ENCODE measurements around the gene PDE10A. TPM values are rescaled to one million over a fixed set of nuclear protein-coding genes. Genes with fewer than 3 reads are reported as not detected.

The PDE10A gene
- total and polyA plus RNA-seq, 2 of the 4 experiments (the other 2 are of a cell fraction) = 3.4 to 12.4 TPM

- Histone ChIP-seq H4K20me1 (ENCODE audit: insufficient read depth, low read length) (peaks cover 26% of the 10 kb centered on the region), H2BK20ac (ENCODE audit: low read depth, low read length) (no peak overlapping the region), H3K23ac (ENCODE audit: low read depth, low read length) (no peak overlapping the region), H2AK5ac (ENCODE audit: low read depth, low read length) (no peak overlapping the region), H3K9ac (ENCODE audit: low read depth, low read length) (no peak overlapping the region), H3K4me2 (ENCODE audit: low read depth, low read length) (no peak overlapping the region), H2AK9ac (replicated peaks; ENCODE audit: low read depth, low read length, poor library complexity) (no peak overlapping the region), H4K5ac (ENCODE audit: low read depth, low read length) (no peak overlapping the region), H3K9me1 (ENCODE audit: insufficient read depth, low read length) (peaks cover 11% of the 10 kb centered on the region; the same call in 1 of the 2 replicates), H3K56ac (ENCODE audit: extremely low read depth, insufficient read depth, low read length) (no peak overlapping the region), H4K91ac (ENCODE audit: insufficient read depth, low read depth, low read length) (no peak overlapping the region), H3K4me3 (ENCODE audit: insufficient read depth, low read depth, low read length) (no peak overlapping the region), H3K27me3 (ENCODE audit: control insufficient read depth, insufficient read depth, low read length) (no peaks in the 10 kb centered on the region), H3K18ac (ENCODE audit: low read depth, low read length) (no peak overlapping the region), H2BK5ac (ENCODE audit: low read depth, low read length, poor library complexity, severe bottlenecking) (no peak overlapping the region), H3K4ac (ENCODE audit: low read depth, low read length) (no peak overlapping the region), H3K27ac (ENCODE audit: insufficient read depth, low read length) (no peak overlapping the region), H2AFZ (replicated peaks; ENCODE audit: low read length, poor library complexity) (no peak overlapping the region), H3K9me3 (ENCODE audit: control insufficient read depth, insufficient read depth, low read length) (no peaks in the 10 kb centered on the region), H2BK120ac (ENCODE audit: low read depth, low read length) (no peak overlapping the region), H3K4me1 (ENCODE audit: control insufficient read depth, insufficient read depth, low read length) (peaks cover 9% of the 10 kb centered on the region), H4K8ac (ENCODE audit: low read depth in 2 of 2, low read length in 2 of 2) (no peak overlapping the region; a peak in 1 of 4 replicates), H3K79me1 (ENCODE audit: low read depth in 1 of 2, low read length in 2 of 2) (peaks cover 18 to 62% of the 10 kb centered on the region in 2 experiments; a peak in 3 of 4 replicates), H3K36me3 (ENCODE audit: control insufficient read depth, insufficient read depth, low read length) (peaks cover 2% of the 10 kb centered on the region; the same call in 1 of the 2 replicates), H3K14ac (replicated peaks; ENCODE audit: low read depth, low read length) (no peak overlapping the region), H2BK15ac (ENCODE audit: low read depth, low read length) (no peak overlapping the region)
- no peak for TF ChIP-seq RAD21 (IDR thresholded peaks at IDR 0.05; ENCODE audit: low read length)
- no peak for TF ChIP-seq CEBPB (IDR thresholded peaks at IDR 0.05; ENCODE audit: low read depth, low read length)
- TF ChIP-seq NFE2L2 (IDR thresholded peaks at IDR 0.05; ENCODE audit: low read depth, low read length) = no peak
- TF ChIP-seq MAZ (IDR thresholded peaks at IDR 0.05; ENCODE audit: borderline replicate concordance, low read depth, low read length) = no peak
- TF ChIP-seq RFX5 (IDR thresholded peaks at IDR 0.05; ENCODE audit: low read depth, low read length) = no peak
- TF ChIP-seq POLR2A (IDR thresholded peaks at IDR 0.05; ENCODE audit: low read depth, low read length) = no peak
- no peak for TF ChIP-seq SMC3 (IDR thresholded peaks at IDR 0.05; ENCODE audit: low read depth, low read length)
- TF ChIP-seq, protein P1, sequence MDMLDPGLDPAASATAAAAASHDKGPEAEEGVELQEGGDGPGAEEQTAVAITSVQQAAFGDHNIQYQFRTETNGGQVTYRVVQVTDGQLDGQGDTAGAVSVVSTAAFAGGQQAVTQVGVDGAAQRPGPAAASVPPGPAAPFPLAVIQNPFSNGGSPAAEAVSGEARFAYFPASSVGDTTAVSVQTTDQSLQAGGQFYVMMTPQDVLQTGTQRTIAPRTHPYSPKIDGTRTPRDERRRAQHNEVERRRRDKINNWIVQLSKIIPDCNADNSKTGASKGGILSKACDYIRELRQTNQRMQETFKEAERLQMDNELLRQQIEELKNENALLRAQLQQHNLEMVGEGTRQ (IDR thresholded peaks at IDR 0.05; ENCODE audit: low read depth, low read length) = no peak
- TF ChIP-seq RCOR1 (IDR thresholded peaks at IDR 0.05; ENCODE audit: insufficient replicate concordance, low read length) = no peak
- no peak for TF ChIP-seq CHD1 (IDR thresholded peaks at IDR 0.05; ENCODE audit: low read depth, low read length)
- TF ChIP-seq FOS (IDR thresholded peaks at IDR 0.05; ENCODE audit: low read depth, low read length) = no peak
- no peak for TF ChIP-seq BHLHE40 (IDR thresholded peaks at IDR 0.05; ENCODE audit: low read depth, low read length)
- TF ChIP-seq, protein P2, sequence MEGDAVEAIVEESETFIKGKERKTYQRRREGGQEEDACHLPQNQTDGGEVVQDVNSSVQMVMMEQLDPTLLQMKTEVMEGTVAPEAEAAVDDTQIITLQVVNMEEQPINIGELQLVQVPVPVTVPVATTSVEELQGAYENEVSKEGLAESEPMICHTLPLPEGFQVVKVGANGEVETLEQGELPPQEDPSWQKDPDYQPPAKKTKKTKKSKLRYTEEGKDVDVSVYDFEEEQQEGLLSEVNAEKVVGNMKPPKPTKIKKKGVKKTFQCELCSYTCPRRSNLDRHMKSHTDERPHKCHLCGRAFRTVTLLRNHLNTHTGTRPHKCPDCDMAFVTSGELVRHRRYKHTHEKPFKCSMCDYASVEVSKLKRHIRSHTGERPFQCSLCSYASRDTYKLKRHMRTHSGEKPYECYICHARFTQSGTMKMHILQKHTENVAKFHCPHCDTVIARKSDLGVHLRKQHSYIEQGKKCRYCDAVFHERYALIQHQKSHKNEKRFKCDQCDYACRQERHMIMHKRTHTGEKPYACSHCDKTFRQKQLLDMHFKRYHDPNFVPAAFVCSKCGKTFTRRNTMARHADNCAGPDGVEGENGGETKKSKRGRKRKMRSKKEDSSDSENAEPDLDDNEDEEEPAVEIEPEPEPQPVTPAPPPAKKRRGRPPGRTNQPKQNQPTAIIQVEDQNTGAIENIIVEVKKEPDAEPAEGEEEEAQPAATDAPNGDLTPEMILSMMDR (conservative IDR thresholded peaks at IDR 0.05; ENCODE audit: low read depth, low read length) = no peak
- no peak for TF ChIP-seq MAFK (IDR thresholded peaks at IDR 0.05; ENCODE audit: low read depth, low read length)
- TF ChIP-seq ELK1 (IDR thresholded peaks at IDR 0.05; ENCODE audit: borderline replicate concordance, low read depth, low read length) = no peak
- TF ChIP-seq MXI1 (IDR thresholded peaks at IDR 0.05; ENCODE audit: borderline replicate concordance, low read depth, low read length) = no peak
- intact Hi-C loops (cut with micrococcal nuclease) (no loop called here), in situ Hi-C loops (cut with MboI; ENCODE audit: low sequenced_read_pairs) (no loop called here), dilution Hi-C loops (cut with HindIII; ENCODE audit: low sequenced_read_pairs, unreplicated experiment) (no loop called here)
- WGBS, 2 experiments (ENCODE audit: extremely low coverage in 2 of 2, insufficient read length in 1 of 2) = no CpG with 5 or more reads among the region's 5 CpGs
- no TSS peak for BruUV-seq (replicated peaks)
- DNase-seq = no peak
- ChIA-PET CTCF (interaction anchor here (0.9 to 1.1 kb wide), 2 partner anchors 19 to 199 kb away, joined by 4 read pairs; no protein-coding TSS in a partner anchor), POLR2A (ENCODE audit: unreplicated experiment) (no interaction called here)
- ATAC-seq (ENCODE audit: low read depth) = no peak
Measured at GRCh38 chr6:165657325-165657680, 5.7 kb downstream of the PDE10A start.
